ENCODE measurements around the gene GSTP1. TPM values are rescaled to one million over a fixed set of nuclear protein-coding genes. Genes with fewer than 3 reads are reported as not detected.
"Not testable (repeated sequence)": the region's sequence is repeated elsewhere in the genome, so short reads cannot be mapped to it uniquely, and the experiment has no call there.

Gene GSTP1
- total RNA-seq, 1 donor from 2014 or later = 696 TPM

DNA sequence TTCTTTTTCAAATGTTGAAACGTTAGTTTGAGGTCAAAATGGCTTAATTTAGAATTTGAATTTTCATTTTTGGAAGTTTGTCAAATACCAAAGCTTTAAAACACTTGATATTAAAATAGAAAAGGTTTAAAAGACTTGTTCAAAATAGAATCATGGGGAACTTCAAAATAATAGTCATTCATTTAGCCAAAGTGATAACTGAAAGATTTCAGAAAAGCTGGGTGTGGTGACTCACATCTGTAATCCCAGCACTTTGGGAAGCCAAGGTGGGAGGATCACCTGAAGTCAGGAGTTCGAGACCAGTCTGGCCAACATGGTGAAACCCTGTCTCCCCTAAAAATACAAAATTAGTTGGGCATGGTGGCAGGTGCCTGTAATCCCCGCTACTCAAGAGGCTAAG lies 10.9 kb downstream of the GSTP1 start:
- H3K9me3 Mint-ChIP-seq (ENCODE audit: unreplicated experiment) = no peaks in the 10 kb centered on the region
- TF ChIP-seq, protein P1, sequence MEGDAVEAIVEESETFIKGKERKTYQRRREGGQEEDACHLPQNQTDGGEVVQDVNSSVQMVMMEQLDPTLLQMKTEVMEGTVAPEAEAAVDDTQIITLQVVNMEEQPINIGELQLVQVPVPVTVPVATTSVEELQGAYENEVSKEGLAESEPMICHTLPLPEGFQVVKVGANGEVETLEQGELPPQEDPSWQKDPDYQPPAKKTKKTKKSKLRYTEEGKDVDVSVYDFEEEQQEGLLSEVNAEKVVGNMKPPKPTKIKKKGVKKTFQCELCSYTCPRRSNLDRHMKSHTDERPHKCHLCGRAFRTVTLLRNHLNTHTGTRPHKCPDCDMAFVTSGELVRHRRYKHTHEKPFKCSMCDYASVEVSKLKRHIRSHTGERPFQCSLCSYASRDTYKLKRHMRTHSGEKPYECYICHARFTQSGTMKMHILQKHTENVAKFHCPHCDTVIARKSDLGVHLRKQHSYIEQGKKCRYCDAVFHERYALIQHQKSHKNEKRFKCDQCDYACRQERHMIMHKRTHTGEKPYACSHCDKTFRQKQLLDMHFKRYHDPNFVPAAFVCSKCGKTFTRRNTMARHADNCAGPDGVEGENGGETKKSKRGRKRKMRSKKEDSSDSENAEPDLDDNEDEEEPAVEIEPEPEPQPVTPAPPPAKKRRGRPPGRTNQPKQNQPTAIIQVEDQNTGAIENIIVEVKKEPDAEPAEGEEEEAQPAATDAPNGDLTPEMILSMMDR (IDR thresholded peaks at IDR 0.05; ENCODE audit: unreplicated experiment) = no peak
- H3K36me3 Mint-ChIP-seq (ENCODE audit: low read depth, unreplicated experiment) = no peaks in the 10 kb centered on the region
- no peaks in the 10 kb centered on the region for H3K4me1 Mint-ChIP-seq (ENCODE audit: unreplicated experiment)
- no peak overlapping the region for H3K4me3 Mint-ChIP-seq (ENCODE audit: unreplicated experiment)
- no peak for DNase-seq (ENCODE audit: low spot score)
- H3K27ac Mint-ChIP-seq (ENCODE audit: unreplicated experiment) = no peak overlapping the region
- H3K27me3 Mint-ChIP-seq (ENCODE audit: unreplicated experiment) = no peaks in the 10 kb centered on the region

DNA sequence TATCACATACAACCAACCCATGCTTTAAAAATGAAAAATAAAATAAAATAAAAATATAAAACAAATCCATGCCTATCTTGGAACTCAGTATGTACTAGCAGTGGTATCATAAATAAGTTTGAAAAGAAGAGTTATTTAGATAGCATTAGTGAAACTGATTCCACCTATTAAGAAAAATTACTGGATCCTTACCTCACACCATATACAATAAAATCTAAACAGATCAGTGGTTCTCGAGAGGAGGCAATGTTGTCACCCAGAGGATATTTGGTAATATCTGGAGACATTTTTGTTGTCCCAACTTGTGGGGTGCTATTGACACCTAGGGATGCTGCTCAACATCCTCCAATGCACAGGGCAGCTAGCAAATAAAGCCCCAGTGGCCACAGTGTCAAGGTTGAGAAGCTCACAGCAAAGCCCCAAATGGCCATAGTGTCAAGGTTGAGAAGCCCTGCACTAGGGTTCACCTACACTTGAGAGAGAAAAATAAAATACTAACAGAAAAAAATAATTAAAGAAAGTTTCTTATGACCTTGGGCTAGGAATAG lies 13.2 kb downstream of the GSTP1 start:
- no peaks in the 10 kb centered on the region for H3K36me3 Mint-ChIP-seq (ENCODE audit: low read depth, unreplicated experiment)
- no peaks in the 10 kb centered on the region for H3K4me1 Mint-ChIP-seq (ENCODE audit: unreplicated experiment)
- no peak overlapping the region for H3K4me3 Mint-ChIP-seq (ENCODE audit: unreplicated experiment)
- no peak overlapping the region for H3K27ac Mint-ChIP-seq (ENCODE audit: unreplicated experiment)
- TF ChIP-seq, protein P1 (IDR thresholded peaks at IDR 0.05; ENCODE audit: unreplicated experiment) = no peak
- H3K27me3 Mint-ChIP-seq (ENCODE audit: unreplicated experiment) = peaks cover under 1% of the 10 kb centered on the region
- no peaks in the 10 kb centered on the region for H3K9me3 Mint-ChIP-seq (ENCODE audit: unreplicated experiment)
- DNase-seq (ENCODE audit: low spot score) = no peak

DNA sequence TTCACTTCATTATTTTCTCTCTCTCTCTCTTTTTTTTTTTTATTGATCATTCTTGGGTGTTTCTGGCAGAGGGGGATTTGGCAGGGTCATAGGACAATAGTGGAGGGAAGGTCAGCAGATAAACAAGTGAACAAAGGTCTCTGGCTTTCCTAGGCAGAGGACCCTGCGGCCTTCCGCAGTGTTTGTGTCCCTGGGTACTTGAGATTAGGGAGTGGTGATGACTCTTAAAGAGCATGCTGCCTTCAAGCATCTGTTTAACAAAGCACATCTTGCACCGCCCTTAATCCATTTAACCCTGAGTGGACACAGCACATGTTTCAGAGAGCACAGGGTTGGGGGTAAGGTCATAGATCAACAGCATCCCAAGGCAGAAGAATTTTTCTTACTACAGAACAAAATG lies 13.8 kb downstream of the GSTP1 start:
- H3K27ac Mint-ChIP-seq (ENCODE audit: unreplicated experiment); DNase-seq (ENCODE audit: low spot score); H3K27me3 Mint-ChIP-seq (ENCODE audit: unreplicated experiment); H3K36me3 Mint-ChIP-seq (ENCODE audit: low read depth, unreplicated experiment); H3K4me3 Mint-ChIP-seq (ENCODE audit: unreplicated experiment); H3K4me1 Mint-ChIP-seq (ENCODE audit: unreplicated experiment); H3K9me3 Mint-ChIP-seq (ENCODE audit: unreplicated experiment): not testable (repeated sequence)

DNA sequence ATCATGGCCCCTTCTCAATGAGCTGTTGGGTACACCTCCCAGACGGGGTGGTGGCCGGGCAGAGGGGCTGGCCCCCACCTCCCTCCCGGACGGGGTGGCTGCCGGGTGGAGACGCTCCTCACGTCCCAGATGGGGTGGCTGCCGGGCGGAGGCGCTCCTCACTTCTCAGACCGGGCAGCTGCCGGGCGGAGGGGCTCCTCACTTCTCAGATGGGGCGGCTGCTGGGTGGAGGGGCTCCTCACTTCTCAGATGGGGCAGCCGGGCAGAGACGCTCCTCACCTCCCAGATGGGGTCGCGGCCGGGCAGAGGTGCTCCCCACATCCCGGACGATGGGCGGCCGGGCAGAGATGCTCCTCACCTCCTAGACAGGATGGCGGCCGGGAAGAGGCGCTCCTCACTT lies 14.4 kb downstream of the GSTP1 start:
- not testable (repeated sequence) for H3K27ac Mint-ChIP-seq (ENCODE audit: unreplicated experiment); H3K4me3 Mint-ChIP-seq (ENCODE audit: unreplicated experiment); H3K4me1 Mint-ChIP-seq (ENCODE audit: unreplicated experiment); H3K36me3 Mint-ChIP-seq (ENCODE audit: low read depth, unreplicated experiment); H3K9me3 Mint-ChIP-seq (ENCODE audit: unreplicated experiment); H3K27me3 Mint-ChIP-seq (ENCODE audit: unreplicated experiment); DNase-seq (ENCODE audit: low spot score)

DNA sequence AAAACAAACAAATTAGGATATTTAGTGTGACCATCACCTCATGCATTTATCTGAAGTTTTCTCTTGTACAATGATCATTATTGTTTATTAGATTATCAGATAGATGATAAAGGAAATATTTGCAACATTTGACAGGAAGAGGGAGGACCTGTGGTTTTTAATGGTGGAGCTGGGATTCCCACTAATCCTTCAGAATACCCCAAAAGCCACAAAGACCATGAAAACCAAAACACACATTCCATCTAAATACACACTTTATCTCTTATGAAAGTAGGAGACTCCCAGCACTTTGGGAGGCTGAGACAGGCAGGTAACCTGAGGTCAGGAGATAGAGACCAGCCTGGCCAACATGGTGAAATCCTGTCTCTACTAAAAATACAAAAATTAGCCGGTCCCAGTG lies 15.5 kb downstream of the GSTP1 start:
- Mint-ChIP-seq H3K9me3 (ENCODE audit: unreplicated experiment) (no peaks in the 10 kb centered on the region), H3K27me3 (ENCODE audit: unreplicated experiment) (peaks cover 3% of the 10 kb centered on the region), H3K4me1 (ENCODE audit: unreplicated experiment) (peaks cover 5% of the 10 kb centered on the region), H3K36me3 (ENCODE audit: low read depth, unreplicated experiment) (no peaks in the 10 kb centered on the region), H3K4me3 (ENCODE audit: unreplicated experiment) (no peak overlapping the region), H3K27ac (ENCODE audit: unreplicated experiment) (no peak overlapping the region)
- TF ChIP-seq, protein P1 (IDR thresholded peaks at IDR 0.05; ENCODE audit: unreplicated experiment) = no peak
- DNase-seq (ENCODE audit: low spot score) = no peak

DNA sequence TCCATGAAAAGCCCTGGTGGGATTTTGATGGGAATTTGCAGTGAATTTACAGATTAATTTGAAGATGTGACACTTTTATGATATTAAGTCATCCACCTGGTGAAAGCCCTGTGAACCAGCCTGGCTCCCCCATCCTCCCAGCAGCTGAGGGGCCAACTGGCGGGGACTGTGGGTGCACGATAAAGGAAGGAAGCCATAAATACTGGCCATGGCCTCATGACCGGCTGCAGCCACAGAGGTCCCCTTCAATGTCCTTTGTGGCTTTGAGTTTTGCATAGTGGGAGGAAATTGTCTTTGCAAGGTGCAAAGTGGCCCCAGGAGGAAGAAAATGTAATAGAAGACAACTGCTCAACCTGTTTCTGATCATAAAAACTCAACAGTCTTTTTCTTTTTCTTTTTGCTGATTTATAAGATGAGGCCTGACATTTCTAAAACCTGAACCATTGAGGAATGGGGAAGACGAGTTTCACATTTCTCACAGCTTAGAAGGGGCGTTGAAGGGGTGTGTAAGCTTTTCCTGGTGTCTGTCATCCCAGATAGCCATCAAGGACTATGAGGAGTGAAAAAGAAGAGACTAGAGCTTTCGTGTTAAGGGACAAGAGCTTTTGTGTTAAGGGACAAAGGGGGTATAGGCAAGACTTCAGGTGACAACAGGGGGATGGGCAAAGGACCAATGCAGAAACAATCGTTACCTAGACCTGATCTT lies 16.9 kb downstream of the GSTP1 start:
- no peak overlapping the region for H3K27ac Mint-ChIP-seq (ENCODE audit: unreplicated experiment)
- no peaks in the 10 kb centered on the region for H3K9me3 Mint-ChIP-seq (ENCODE audit: unreplicated experiment)
- peaks cover under 1% of the 10 kb centered on the region for H3K36me3 Mint-ChIP-seq (ENCODE audit: low read depth, unreplicated experiment)
- H3K4me1 Mint-ChIP-seq (ENCODE audit: unreplicated experiment) = peaks cover 10% of the 10 kb centered on the region
- no peak for DNase-seq (ENCODE audit: low spot score)
- TF ChIP-seq, protein P1 (IDR thresholded peaks at IDR 0.05; ENCODE audit: unreplicated experiment) = no peak
- H3K27me3 Mint-ChIP-seq (ENCODE audit: unreplicated experiment) = peaks cover 3% of the 10 kb centered on the region
- no peak overlapping the region for H3K4me3 Mint-ChIP-seq (ENCODE audit: unreplicated experiment)

Measured in endothelial cell (in vitro differentiated cells).